HG02798 (cell line): Measurements from ENCODE around the gene AR.
A peak's percentile ranks its signal among the peaks of the same experiment; 100 is the strongest.
"Not testable (repeated sequence)": the region's sequence is repeated elsewhere in the genome, so short reads cannot be mapped to it uniquely, and the experiment has no call there.

Experiments used
- ATAC-seq: cut with Tn5 transposase; IDR thresholded peaks from one replicate; pipeline ENCODE4 v1.9.1; 2021; ENCODE audit warnings: mild to moderate bottlenecking; ENCODE audit not compliant: unreplicated experiment, poor library complexity

The AR gene

DNA sequence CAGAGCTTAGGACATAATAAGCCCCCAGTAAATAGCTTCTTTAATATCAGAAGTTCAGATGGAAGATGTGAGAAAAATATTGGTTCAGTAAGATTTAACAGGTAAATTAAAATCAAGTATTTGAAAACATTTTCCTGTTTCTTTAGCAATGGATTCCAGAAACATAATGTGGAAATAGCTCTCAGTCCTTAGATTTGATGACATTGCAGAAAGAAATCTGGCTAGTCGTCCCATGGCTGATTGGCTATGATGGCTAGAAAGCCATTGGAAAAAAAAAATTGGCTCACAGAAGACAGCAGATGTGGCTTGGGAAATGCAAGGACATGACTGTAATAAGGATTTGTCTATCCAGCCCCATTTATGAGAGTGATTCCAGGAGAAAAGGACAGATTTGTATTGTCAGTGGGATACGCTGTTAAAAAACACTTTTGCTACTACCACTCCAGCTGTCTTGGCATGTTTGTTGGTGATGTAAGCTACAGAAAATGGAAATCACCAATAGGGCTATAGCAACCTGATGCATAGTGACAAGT, 78.3 kb downstream of the AR start:
- no peak for ATAC-seq

DNA sequence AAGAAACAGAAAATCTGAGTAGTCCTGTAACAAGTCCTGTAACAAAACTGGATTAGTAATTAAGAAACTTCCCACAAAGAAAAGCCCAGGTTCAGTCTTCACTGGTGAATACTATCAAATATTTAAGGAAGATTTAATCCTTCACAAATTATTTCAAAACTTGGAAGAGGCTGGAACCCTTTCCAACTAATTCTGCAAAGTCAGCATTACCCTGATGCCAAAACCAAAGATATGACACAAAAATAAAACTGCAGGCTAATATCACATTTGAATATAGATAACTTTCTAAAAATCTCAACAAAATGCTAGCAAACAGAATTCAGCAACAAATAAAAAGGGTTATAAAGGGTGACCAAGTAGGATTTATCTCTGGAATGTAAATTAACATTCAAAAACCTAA, 80.5 kb downstream of the AR start:
- ATAC-seq: no peak

GRCh38 chrX:67635424-67635823, 91.6 kb downstream of the AR start:
- no peak for ATAC-seq

GRCh38 chrX:67636532-67636931, 92.7 kb downstream of the AR start:
- no peak for ATAC-seq

DNA sequence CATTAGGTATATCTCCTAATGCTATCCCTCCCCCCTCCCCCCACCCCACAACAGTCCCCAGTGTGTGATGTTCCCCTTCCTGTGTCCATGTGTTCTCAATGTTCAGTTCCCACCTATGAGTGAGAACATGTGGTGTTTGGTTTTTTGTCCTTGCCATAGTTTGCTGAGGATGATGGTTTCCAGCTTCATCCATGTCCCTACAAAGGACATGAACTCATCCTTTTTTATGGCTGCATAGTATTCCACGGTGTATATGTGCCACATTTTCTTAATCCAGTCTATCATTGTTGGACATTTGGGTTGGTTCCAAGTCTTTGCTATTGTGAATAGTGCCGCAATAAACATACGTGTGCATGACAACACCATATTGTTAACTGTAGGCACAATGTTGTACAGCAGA, 93.5 kb downstream of the AR start:
- not testable (repeated sequence) for ATAC-seq

GRCh38 chrX:67648361-67648760, 104.5 kb downstream of the AR start:
- no peak for ATAC-seq

DNA sequence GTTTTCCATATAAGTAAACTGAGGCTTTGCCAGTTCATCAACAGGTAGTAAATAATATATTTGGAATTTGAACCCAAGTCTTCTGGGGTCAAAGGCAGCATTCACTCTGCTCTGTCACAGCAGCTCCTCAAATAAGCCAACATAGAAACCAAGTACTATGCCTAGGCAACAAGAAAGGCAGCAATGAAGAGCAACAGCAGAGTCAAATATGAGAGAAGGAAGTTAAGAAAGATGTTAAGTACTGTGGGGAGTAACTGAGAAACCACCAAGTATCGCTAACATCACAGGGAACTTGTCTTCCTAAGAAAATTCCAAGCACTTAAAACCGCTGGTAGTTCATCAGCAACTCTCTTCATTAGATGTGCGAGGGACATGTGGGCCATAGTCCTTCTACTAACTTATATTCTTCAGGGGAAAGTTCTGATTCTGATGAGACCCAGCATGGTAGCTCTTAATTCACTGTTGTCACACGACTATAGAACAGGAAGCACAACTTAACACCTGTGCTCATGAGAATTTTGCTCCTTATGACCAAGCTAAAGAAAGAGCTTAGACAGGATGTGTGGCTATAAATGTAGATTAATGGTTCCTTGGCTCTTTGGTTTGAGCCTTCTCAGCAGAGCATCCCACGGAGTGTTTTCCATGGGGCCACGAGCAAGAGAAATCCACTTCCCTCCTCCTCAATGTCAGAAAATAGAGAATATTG, 107.8 kb downstream of the AR start:
- peak; percentile 53 for ATAC-seq

- no peak for ATAC-seq
Observed at GRCh38 chrX:67652543-67652942, 108.7 kb downstream of the AR start.

DNA sequence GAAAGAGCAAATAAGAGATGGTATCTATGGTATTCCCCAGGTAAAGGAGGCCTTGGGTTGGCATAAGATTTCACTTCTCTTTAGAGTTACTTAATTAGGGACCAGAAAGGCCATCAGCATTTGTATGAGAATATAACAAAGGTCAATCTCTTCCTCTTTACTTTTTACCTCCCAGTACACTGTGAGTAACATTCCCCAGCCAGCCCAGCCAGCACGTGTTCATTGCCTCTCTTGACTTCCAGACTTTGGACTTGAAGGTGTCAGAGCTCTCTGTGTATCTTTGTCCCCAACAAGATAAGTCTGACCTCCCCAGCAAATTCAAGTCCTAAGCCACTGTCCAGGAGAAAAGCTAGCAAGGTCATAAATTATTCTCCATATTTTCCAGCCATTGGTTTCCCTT, 110.5 kb downstream of the AR start:
- no peak for ATAC-seq

DNA sequence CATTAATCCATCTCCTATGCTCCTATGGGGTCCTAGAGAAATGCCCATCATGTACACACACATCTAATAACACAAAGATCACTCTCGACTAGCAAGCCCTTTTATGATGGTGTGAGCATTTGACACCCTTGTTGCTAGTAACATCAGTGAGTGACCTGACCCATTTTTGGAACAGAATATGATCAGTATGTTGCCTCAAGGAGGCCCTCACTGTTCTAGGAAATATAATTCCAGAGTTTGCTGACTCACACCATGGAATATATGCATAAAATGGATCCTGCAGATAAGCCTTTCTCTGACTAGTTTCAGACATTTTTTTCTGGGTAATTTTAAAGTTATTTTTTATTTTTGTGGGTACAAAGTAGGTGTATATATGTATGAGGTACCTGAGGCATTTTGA, 121.8 kb downstream of the AR start:
- ATAC-seq: no peak

- ATAC-seq: not testable (repeated sequence)
Observed at GRCh38 chrX:67670717-67671116, 126.9 kb downstream of the AR start.

GRCh38 chrX:67673741-67674274, 130.0 kb downstream of the AR start:
- no peak for ATAC-seq

GRCh38 chrX:67674741-67675140, 130.9 kb downstream of the AR start:
- ATAC-seq: no peak

- peak; percentile 59 for ATAC-seq
Observed at GRCh38 chrX:67684136-67684535, 140.3 kb downstream of the AR start.

DNA sequence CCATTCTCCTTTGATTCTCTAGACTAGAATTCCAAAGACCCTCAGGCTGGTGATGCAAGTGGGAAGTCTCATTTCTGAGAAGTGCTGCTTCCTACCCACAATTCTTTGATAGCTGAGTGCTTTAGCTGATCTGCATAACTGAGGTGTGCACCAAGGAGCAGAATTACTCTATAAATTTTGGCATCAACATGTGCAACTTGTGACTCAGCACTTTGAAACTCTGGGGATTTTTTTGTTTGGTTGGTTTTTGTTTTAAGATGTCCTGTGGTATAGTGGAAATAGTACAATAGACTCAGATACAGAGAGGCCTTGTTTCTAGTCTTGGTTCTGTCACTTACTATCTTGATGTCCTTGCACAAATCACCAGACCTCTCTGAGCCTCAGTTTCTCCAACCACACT, 148.4 kb downstream of the AR start:
- peak; percentile 51 for ATAC-seq

- ATAC-seq: no peak
Observed at GRCh38 chrX:67693928-67694327, 150.1 kb downstream of the AR start.

DNA sequence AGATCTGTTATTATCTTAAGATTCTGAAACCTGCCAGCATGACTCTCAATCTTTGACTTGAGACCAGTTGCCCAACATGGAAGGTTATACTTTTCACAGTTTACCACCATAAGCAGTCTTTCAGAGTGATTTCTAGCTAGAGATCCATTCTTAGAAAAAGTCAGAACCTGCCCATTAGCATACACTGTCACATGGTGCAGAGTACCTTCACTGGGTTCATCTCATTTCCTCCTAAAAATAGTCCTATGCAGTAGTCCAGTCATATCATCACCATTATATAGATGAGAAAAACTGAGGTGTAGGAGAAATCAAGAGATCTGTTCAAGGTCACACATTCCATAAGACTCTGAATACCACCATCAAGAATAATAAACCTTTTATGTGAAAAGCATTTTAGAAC, 153.6 kb downstream of the AR start:
- ATAC-seq: no peak

DNA sequence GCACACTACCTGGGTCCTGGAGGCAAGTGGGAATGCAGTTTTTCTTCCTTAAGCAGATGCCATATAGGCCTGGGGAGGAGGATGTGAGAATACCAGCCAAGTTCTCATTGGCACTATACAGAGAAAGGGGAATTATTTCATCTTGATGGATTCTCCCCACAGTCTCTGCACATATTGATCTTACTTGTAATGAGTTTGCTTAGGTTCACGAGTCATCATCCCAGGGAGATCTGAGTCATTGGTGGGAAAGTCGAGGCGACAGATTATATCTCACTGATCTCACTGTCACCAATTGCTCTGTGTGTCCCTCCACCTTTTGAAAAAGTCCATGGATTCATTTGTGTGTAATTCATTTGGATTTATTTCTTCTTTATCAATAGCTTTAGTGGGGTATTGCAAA, 156.8 kb downstream of the AR start:
- ATAC-seq: no peak

DNA sequence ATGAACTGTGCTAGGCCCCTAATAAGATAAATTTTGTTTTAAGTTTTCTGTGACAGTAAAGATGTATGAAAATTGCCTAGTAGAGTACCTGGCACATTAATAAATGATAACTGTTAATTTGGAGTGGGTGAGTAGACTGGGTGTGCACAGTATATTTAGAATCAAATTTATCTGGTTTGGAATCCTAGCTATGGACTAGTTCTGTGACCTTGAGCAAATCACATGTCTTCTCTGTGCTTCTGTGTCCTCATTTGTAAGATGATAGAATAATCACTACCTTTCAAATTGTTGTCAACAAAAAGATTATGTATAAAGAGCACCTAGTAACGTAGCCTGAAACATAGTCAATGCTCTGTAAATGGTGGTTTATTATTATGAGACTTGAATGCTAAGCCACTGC, 170.2 kb downstream of the AR start:
- ATAC-seq: no peak

GRCh38 chrX:67717571-67717970, 173.8 kb downstream of the AR start:
- no peak for ATAC-seq

GRCh38 chrX:67718926-67719325, 175.1 kb downstream of the AR start:
- ATAC-seq: no peak

- no peak for ATAC-seq
Observed at GRCh38 chrX:67720344-67720743, 176.5 kb downstream of the AR start.
